ENCODE measurements around the gene PLEKHO2.

GRCh38 chr15:64847876-64848716, 6.4 kb downstream of the PLEKHO2 start:
- TF ChIP-seq CTCF (IDR thresholded peaks at IDR 0.05 in 8 of 11, conservative IDR thresholded peaks at IDR 0.05 in 3 of 11) (no peak), POLR2A (IDR thresholded peaks at IDR 0.05) (no peak)
